Erythroblast (primary cell): Measurements from ENCODE around the gene RFC5.

Experiments used
- GATA1 ChIP-seq: IDR thresholded peaks from 2 replicates; pipeline ENCODE4 v1.6.1; 2011; ENCODE audit warnings: low read depth, mild to moderate bottlenecking, control low read depth, low read length, moderate library complexity
- POLR2A ChIP-seq: IDR thresholded peaks from 2 replicates; pipeline ENCODE4 v1.6.1; 2011; ENCODE audit warnings: mild to moderate bottlenecking, low read length

GRCh38 chr12:118063576-118064391, 47.3 kb downstream of the RFC5 start:
- TF ChIP-seq POLR2A (no peak), GATA1 (no peak)
